C4-2B (cell line): ENCODE data around the gene TSPAN18.

Source experiments
- CTCF ChIP-seq: fragments of 450-650 bp; conservative IDR thresholded peaks from 2 replicates; pipeline ENCODE4 v1.5.1; 2017; ENCODE audit warnings: mild to moderate bottlenecking
- ZFX ChIP-seq: fragments of 450-650 bp; IDR thresholded peaks from 2 replicates; pipeline ENCODE4 v1.6.1; 2017

GRCh38 chr11:44872556-44872955 is 145.8 kb downstream of the TSPAN18 start:
- no peak for TF ChIP-seq CTCF
- no peak for TF ChIP-seq ZFX
